Neural progenitor cell (in vitro differentiated cells): ENCODE data around the gene NPRL2. TPM values are rescaled to one million over a fixed set of nuclear protein-coding genes. Genes with fewer than 3 reads are reported as not detected.

Source experiments
- DNase-seq: peaks from one replicate; pipeline ENCODE4 v3.0.0-alpha.2; 2016; ENCODE audit warnings: low spot score
- H2AFZ ChIP-seq: fragments of 200-600 bp; sonication (generic); replicated peaks from 2 replicates; pipeline ENCODE4 v1.6.1; 2016; ENCODE audit warnings: antibody characterized with exemption
- H3F3A ChIP-seq: fragments of 200-600 bp; sonication (generic); 2 replicates; pipeline ENCODE4 v1.6.1; 2016; ENCODE audit warnings: antibody characterized with exemption, low read depth
- H3K27ac ChIP-seq: fragments of 200-600 bp; sonication (generic); 2 replicates; pipeline ENCODE4 v1.5.1; 2016; ENCODE audit warnings: mild to moderate bottlenecking
- H3K27me3 ChIP-seq: fragments of 200-600 bp; sonication (generic); 2 replicates; pipeline ENCODE4 v1.6.1; 2016; ENCODE audit warnings: mild to moderate bottlenecking, moderate library complexity
- H3K36me3 ChIP-seq: fragments of 200-600 bp; sonication (generic); 2 replicates; pipeline ENCODE4 v1.5.1; 2016
- H3K4me1 ChIP-seq: fragments of 200-600 bp; sonication (generic); 2 replicates; pipeline ENCODE4 v1.6.1; 2016; ENCODE audit warnings: mixed run types
- H3K4me2 ChIP-seq: fragments of 200-600 bp; sonication (generic); 2 replicates; pipeline ENCODE4 v1.6.1; 2016
- H3K4me3 ChIP-seq: fragments of 200-600 bp; sonication (generic); 2 replicates; pipeline ENCODE4 v1.5.1; 2016
- H3K79me2 ChIP-seq: fragments of 200-600 bp; sonication (generic); 2 replicates; pipeline ENCODE4 v1.6.1; 2016; ENCODE audit warnings: low read depth
- H3K9ac ChIP-seq: fragments of 200-600 bp; sonication (generic); 2 replicates; pipeline ENCODE4 v1.6.1; 2016
- H3K9me3 ChIP-seq: fragments of 200-600 bp; sonication (generic); 2 replicates; pipeline ENCODE4 v1.5.1; 2016; ENCODE audit warnings: low read depth
- H4K20me1 ChIP-seq: fragments of 200-600 bp; sonication (generic); 2 replicates; pipeline ENCODE4 v1.6.1; 2016; ENCODE audit warnings: low read depth
- H3K27ac Mint-ChIP-seq: 3 replicates; pipeline ENCODE4 v1.8.0; 2021; ENCODE audit warnings: mixed read lengths
- H3K27me3 Mint-ChIP-seq: 2 replicates; pipeline ENCODE4 v1.8.0; 2022; ENCODE audit warnings: low read depth, mild to moderate bottlenecking, inconsistent platforms, moderate library complexity, mixed read lengths; ENCODE audit not compliant: insufficient read depth
- H3K36me3 Mint-ChIP-seq: 3 replicates; pipeline ENCODE4 v1.8.0; 2021; ENCODE audit warnings: mixed read lengths
- H3K4me1 Mint-ChIP-seq: 3 replicates; pipeline ENCODE4 v1.8.0; 2021; ENCODE audit warnings: mixed read lengths
- H3K4me3 Mint-ChIP-seq: 3 replicates; pipeline ENCODE4 v1.8.0; 2021; ENCODE audit warnings: mild to moderate bottlenecking, moderate library complexity, mixed read lengths
- H3K9me3 Mint-ChIP-seq: 3 replicates; pipeline ENCODE4 v1.8.0; 2020; ENCODE audit warnings: mixed read lengths
- CTCF ChIP-seq: fragments of 200-600 bp; sonication (generic); IDR thresholded peaks from 2 replicates; pipeline ENCODE4 v1.5.1; 2017; ENCODE audit warnings: antibody characterized with exemption, mild to moderate bottlenecking
- EZH2 ChIP-seq: fragments of 200-600 bp; sonication (generic); IDR thresholded peaks from 2 replicates; pipeline ENCODE4 v1.6.1; 2017; ENCODE audit warnings: antibody characterized with exemption, mild to moderate bottlenecking, moderate library complexity
- EZH2phosphoT487 ChIP-seq: fragments of 200-600 bp; sonication (generic); IDR thresholded peaks from 2 replicates; pipeline ENCODE4 v1.6.1; 2017; ENCODE audit warnings: antibody characterized with exemption
- total RNA-seq: library from RNA; depleted of rRNA; stranded (reverse); fragments of >200 nt; gene quantifications from 2 replicates; pipeline ENCODE4 v1.2.3, GENCODE V29; 2015; ENCODE audit warnings: low replicate concordance

Gene NPRL2
- total RNA-seq, 1 donor from 2014 or later: 15.5 TPM

- Histone ChIP-seq H3K36me3 (no peaks in the 10 kb centered on the region), H4K20me1 (peaks cover 32% of the 10 kb centered on the region), H3K4me3 (no peak overlapping the region), H3F3A (peaks cover 32% of the 10 kb centered on the region), H3K4me2 (no peak overlapping the region), H2AFZ (no peak overlapping the region), H3K9me3 (no peaks in the 10 kb centered on the region), H3K27ac (no peak overlapping the region), H3K4me1 (peaks cover 15% of the 10 kb centered on the region), H3K27me3 (peaks cover 11% of the 10 kb centered on the region), H3K79me2 (peaks cover 40% of the 10 kb centered on the region), H3K9ac (no peak overlapping the region)
- peaks cover 28% of the 10 kb centered on the region for H3K4me1 Mint-ChIP-seq
- peak overlapping the region; percentile 33 for H3K27ac Mint-ChIP-seq
- peak overlapping the region; percentile 31 for H3K4me3 Mint-ChIP-seq
- H3K36me3 Mint-ChIP-seq: peaks cover 2% of the 10 kb centered on the region
- DNase-seq: no peak
- H3K27me3 Mint-ChIP-seq: peaks cover 8% of the 10 kb centered on the region
- TF ChIP-seq EZH2phosphoT487 (no peak), CTCF (no peak), EZH2 (no peak)
- no peaks in the 10 kb centered on the region for H3K9me3 Mint-ChIP-seq
Observed at GRCh38 chr3:50333744-50334328, 16.7 kb downstream of the NPRL2 start.

GRCh38 chr3:50331364-50331907 lies 19.1 kb downstream of the NPRL2 start:
- peaks cover 41% of the 10 kb centered on the region for H4K20me1 ChIP-seq
- no peak overlapping the region for H3K9ac ChIP-seq
- H3K4me1 Mint-ChIP-seq: peaks cover 30% of the 10 kb centered on the region
- no peaks in the 10 kb centered on the region for H3K36me3 ChIP-seq
- H3K4me1 ChIP-seq: peaks cover 20% of the 10 kb centered on the region
- H3K4me2 ChIP-seq: no peak overlapping the region
- no peak overlapping the region for H3K4me3 ChIP-seq
- H3K9me3 Mint-ChIP-seq: no peaks in the 10 kb centered on the region
- H3F3A ChIP-seq: peaks cover 18% of the 10 kb centered on the region
- no peaks in the 10 kb centered on the region for H3K27me3 ChIP-seq
- H2AFZ ChIP-seq: no peak overlapping the region
- H3K9me3 ChIP-seq: no peaks in the 10 kb centered on the region
- H3K36me3 Mint-ChIP-seq: peaks cover 2% of the 10 kb centered on the region
- H3K27me3 Mint-ChIP-seq: peaks cover 4% of the 10 kb centered on the region
- no peak for TF ChIP-seq CTCF
- TF ChIP-seq EZH2phosphoT487: no peak
- TF ChIP-seq EZH2: no peak
- H3K27ac Mint-ChIP-seq: no peak overlapping the region
- peaks cover 50% of the 10 kb centered on the region for H3K79me2 ChIP-seq
- no peak for DNase-seq
- H3K27ac ChIP-seq: no peak overlapping the region
- H3K4me3 Mint-ChIP-seq: no peak overlapping the region

GRCh38 chr3:50330330-50330729 lies 20.2 kb downstream of the NPRL2 start:
- H2AFZ ChIP-seq: no peak overlapping the region
- no peak for DNase-seq
- H3K4me2 ChIP-seq: no peak overlapping the region
- no peaks in the 10 kb centered on the region for H3K27me3 ChIP-seq
- H3K27me3 Mint-ChIP-seq: peaks cover 2% of the 10 kb centered on the region
- H3K4me1 ChIP-seq: peaks cover 10% of the 10 kb centered on the region
- peaks cover 20% of the 10 kb centered on the region for H3K4me1 Mint-ChIP-seq
- no peaks in the 10 kb centered on the region for H3K36me3 ChIP-seq
- H3K27ac ChIP-seq: no peak overlapping the region
- H3K9ac ChIP-seq: no peak overlapping the region
- H4K20me1 ChIP-seq: peaks cover 30% of the 10 kb centered on the region
- no peak for TF ChIP-seq CTCF
- no peak for TF ChIP-seq EZH2phosphoT487
- TF ChIP-seq EZH2: no peak
- no peaks in the 10 kb centered on the region for H3K9me3 Mint-ChIP-seq
- H3K9me3 ChIP-seq: no peaks in the 10 kb centered on the region
- H3F3A ChIP-seq: peaks cover 17% of the 10 kb centered on the region
- peaks cover 2% of the 10 kb centered on the region for H3K36me3 Mint-ChIP-seq
- no peak overlapping the region for H3K4me3 Mint-ChIP-seq
- no peak overlapping the region for H3K4me3 ChIP-seq
- H3K27ac Mint-ChIP-seq: no peak overlapping the region
- H3K79me2 ChIP-seq: peaks cover 41% of the 10 kb centered on the region
